Tracheal epithelial cell (primary cell): ENCODE measurements around the gene SIK2. TPM values are rescaled to one million over a fixed set of nuclear protein-coding genes. Genes with fewer than 3 reads are reported as not detected.

Source experiments
- total RNA-seq: library from RNA; depleted of rRNA; stranded (reverse); fragments of >200 nt; gene quantifications from 2 replicates; pipeline ENCODE4 v1.2.1, GENCODE V29; 2014

Gene SIK2
- total RNA-seq: 4.3 and 5.8 TPM in 2 replicates

DNA sequence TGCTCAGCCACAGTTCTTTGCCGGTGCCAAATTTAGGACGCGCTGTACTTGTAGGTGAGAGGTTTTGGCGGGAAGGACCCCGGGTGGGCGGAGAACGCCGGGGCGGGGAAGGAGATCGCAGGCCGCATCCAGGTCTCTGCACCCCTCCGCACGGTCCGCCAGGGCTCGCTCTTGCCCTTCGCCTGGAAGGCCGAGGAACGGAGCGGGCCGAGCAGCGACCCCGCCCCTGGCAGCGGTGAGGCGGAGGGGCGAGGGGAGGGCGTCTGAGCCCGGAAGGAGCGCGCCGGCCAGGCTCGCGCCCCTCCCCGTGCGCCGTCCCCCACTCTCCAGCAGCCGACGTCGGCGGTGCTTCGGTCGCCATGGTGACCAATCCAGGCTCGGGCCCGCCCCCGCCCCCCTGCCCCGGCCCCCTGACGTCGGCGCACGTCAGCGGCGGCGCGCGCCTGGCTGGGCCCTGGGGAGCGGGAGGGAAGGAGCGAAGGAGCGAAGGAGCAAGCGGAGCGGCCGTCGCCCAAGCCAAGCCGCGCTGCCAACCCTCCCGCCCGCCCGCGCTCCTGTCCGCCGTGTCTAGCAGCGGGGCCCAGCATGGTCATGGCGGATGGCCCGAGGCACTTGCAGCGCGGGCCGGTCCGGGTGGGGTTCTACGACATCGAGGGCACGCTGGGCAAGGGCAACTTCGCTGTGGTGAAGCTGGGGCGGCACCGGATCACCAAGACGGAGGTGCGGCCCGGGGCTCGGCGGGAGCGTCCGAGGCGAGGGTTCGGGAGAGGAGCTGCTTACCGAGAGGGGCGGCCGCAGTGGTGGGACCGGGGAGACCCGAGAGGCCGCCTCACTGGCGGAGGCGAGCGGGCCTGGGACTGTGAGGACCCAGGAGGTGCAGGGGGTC is at the start of gene SIK2:
SIK2 (plus strand) TSS at position 471 of the 886 bp plus-strand sequence; CDS start at position 586, 115 bp downstream.

DNA sequence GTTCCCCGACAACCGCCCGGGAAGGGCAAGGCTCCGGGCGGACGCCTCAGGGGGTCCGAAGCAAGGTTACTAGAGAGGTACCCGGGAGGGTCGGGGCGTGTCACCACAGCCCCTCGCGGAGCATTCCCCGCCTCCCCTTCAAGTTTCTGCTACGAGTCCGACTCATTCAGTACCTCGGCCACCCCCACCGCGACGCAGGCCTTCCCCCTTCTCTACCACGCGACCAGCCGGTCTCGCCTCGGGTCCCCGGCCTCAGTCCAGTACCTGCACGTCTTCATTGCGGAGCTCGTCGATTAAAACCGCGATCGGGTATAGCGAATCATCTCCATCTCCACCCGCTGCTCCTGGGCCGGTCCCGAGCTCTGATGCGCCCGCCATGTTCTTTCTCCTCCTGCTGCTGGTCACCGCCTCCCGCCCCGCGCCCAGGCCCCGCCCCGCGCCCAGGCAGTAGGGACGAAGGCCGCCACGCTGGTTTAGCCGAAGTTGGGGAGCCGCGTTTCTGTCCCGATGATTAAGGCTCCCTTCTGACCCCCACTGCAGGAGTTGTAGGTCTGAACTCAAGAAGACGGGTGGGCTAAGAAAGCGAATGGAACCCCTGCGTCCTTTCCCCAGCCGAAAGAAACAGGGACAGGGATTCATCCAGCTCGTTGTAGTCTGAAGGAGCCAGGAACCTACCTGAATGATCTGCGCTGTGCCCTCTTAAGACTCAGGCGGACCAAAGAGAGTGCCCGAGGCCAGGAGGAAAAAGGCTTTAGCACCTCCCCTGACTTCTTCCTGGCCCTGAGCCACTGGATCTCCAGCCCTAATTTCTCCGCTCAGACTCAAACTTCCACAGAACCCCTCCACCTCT is 164.0 kb downstream of the SIK2 start, which contains the start of gene PPP2R1B:
PPP2R1B (minus strand) TSS at position 406 of the 850 bp plus-strand sequence; CDS start at position 378, 28 bp downstream.

Other genes starting within 250 kb of the SIK2 start
- gene POU2AF1, start 223.2 kb upstream of the SIK2 start, total RNA-seq: not detected in 2 replicates
- 0.48 TPM in 1 of 2 replicates, not detected in the other for gene BTG4, start 90.1 kb upstream of the SIK2 start, total RNA-seq
- gene HOATZ, start 87.7 kb upstream of the SIK2 start, total RNA-seq: not detected in 2 replicates
- 10.4 and 64.1 TPM in 2 replicates for gene LAYN, start 61.7 kb upstream of the SIK2 start, total RNA-seq
- gene PPP2R1B, start 163.9 kb downstream of the SIK2 start, total RNA-seq: 25.6 and 39.5 TPM in 2 replicates